Effector CD4-positive, alpha-beta T cell (primary cell): Measurements from ENCODE around the gene CCDC127.
"Not testable (repeated sequence)": the region's sequence is repeated elsewhere in the genome, so short reads cannot be mapped to it uniquely, and the experiment has no call there.

Experiments
- DNase-seq: peaks from one replicate; pipeline ENCODE4 v3.0.0-alpha.2; 2020

CCDC127 gene

DNA sequence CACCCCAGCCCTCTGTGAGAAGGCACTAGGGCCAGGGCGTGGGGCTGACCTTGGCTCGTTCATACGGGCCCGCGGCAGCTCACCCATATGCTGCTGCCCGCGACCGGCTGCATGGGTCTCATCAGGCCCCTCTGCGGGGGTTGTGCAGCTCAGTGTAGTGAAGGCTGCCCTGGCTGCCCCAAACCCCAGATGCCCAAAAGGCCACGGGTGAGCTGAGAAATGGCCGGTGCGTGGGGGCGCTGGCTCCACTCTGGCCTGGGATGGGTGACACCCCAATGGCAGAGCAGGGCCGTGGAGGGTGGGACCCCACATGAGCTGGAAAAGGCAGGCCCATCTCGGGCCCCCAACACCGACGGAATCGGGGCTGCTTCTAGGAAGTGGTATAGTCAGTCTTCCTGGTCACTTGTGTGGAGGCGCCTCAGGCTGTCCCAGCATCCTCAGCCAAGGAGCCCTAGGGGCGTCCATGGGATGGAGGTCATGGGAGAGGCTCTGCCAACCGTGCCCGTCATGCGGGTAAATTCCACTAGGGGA lies 46.1 kb downstream of the CCDC127 start:
- DNase-seq = no peak

DNA sequence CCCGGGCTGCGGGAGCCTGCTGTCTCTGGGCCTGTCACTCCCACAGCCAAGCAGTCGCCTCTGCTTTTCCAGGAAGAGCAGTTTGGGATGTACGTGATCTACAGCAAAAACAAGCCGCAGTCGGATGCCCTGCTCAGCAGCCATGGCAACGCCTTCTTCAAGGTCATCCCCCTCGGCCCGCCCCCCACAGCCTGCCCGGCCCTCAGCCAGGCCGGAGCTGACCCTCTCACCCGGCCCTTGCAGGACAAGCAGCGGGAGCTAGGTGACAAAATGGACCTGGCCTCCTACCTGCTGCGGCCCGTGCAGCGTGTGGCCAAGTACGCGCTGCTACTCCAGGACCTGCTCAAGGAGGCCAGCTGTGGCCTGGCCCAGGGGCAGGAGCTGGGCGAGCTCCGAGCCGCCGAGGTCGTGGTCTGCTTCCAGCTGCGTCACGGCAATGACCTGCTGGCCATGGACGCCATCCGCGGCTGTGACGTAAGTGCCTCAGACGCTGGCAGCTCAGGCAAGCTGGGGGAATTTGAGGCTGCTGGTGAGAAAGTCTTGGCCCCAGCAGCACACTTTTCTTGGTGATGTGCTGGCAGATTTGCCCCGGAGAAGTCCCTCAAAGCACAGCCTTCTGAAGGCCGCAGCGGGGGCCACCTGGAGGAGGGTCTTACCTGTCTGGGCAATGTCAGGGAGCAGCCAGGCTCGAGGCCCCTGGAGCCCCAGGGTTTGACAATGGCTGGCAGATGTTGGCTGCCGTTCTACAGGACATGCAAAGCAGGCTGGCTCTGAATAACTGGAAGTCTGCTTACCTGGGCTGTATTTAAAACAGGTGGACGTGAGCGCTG lies 46.8 kb downstream of the CCDC127 start:
- DNase-seq = no peak

DNA sequence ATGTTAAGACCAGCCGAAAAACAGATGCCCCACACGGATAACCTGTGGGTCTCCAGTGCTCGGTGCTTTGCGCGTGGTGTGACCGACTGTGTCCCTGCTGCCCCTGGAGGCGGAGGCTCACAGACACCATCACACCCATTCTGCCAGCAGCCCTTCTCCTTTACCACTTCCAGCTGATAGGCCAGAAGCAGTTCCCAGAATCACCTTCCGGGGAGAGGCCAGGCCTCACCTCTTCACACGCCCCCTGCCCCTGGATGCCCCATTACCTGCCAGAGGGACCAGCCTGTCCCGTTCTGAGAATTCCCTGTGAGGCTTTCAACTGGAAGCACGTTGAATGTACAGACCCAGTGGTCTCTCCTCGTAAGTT lies 48.2 kb downstream of the CCDC127 start:
- no peak for DNase-seq

DNA sequence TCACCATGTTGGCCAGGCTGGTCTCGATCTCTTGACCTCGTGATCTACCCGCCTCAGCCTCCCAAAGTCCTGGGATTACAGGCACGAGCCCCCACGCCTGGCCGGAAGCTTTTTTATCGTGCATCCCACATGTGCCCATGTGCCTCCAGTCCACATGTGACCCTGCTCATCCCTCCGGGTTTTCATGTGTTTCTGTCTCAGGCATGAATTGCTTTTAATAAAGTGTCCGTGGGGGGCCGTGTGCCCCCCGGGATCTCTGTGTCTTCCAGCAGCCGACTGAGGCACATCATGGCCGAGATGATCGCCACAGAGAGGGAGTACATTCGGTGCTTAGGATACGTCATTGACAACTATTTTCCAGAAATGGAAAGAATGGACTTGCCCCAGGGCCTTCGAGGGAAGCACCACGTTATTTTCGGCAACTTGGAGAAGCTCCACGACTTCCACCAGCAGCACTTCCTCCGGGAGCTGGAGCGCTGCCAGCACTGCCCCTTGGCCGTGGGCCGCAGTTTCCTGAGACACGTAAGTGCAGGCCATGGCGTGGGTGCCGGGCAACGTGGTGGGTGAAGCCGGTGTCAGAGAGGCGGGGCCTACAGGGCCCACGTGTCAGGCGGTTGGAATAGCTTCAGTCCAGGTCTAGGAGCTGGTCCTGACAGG lies 48.8 kb downstream of the CCDC127 start:
- no peak for DNase-seq

DNA sequence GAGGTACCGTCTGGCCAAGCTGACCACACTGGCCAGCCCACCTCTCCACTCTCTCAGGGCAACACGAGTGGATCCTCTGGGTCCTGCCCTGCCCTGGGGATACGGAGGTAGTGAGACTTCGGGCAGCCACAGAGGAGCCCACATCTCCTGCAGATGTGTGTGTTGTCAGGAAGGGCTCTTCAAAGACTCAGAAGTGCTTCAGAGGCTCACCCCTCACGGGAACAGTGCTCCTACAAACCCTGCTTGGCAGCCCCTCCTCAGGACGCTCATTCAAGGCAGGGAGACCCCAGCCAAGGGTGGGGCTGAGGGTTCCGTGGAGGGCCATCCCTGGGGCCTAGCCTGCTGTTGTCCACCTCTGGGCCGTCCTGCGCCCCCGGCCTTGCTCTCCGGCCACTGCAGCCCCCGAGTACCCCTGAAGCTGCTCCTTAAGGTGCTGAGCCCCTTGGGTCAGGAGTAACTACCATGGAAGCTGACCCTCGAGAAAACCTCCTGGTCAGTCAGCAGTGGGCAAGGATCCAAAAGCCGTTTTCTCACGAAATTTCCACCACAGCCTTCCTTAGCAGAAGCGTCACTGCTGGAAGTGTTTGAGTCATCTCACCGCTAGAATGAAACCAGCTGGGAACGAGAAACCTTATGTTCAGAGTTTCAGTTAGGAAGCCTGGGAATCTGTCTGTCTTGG lies 49.8 kb downstream of the CCDC127 start:
- DNase-seq = no peak

DNA sequence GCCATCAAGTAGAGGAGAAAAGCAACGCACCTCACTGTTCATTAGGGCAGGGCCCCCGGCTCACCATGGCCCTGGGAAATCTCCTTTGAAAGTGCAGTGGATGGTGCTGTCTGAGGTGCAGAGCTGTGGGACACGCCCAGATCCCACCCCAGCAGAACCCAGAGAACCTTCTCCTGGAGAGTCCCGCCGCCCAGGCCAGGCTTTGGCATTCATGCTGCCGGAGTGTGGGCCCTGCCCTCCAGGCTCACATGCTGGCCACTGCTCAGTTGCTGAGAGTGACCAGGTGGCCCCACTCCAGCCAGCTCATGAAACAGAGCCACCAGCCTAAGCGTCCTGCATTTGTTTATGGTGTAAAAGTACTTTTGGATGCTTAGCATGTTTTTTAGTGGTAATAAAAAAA lies 50.4 kb downstream of the CCDC127 start:
- no peak for DNase-seq

DNA sequence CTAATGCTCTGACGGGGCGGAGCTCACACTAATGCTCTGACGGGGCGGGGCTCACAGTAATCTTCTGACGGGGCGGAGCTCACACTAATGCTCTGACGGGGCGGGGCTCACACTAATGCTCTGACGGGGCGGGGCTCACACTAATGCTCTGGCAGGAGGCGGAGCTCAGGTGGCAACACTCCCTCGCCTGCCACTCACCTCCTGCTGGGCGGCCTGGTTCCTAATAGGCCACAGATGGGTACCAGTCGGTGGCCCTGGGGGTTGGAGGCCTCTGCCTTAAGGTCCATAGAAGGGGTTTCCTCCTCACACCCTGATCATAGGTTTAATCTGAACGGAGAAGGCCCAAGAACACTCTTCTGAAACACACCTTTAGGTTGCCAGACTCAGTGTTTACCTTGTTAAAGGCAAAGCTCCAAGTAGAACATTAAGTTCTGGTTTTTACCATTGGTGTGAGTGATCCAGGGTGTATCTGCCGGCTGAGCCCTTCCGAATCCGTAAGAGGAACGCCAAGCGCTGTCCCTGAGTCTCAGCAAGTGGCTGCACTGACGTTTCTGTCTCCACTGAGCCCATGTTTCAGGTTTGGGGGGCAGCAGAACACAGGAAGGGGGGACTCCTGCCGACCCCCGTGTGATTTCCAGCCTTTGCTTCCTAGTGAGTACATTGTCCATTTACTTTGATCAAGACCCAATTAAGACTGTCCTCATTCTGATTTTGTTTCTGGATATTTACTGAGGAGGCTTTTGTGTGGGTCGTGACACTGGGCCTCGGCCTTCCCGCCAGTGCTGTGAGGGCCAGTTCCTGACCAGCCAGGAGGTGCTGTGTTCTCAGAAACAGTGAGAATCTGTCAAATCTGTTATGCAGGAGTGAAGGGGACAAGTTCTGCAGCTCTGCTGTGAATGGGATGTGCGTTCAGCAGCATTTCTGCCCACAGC lies 51.2 kb downstream of the CCDC127 start:
- no peak for DNase-seq

DNA sequence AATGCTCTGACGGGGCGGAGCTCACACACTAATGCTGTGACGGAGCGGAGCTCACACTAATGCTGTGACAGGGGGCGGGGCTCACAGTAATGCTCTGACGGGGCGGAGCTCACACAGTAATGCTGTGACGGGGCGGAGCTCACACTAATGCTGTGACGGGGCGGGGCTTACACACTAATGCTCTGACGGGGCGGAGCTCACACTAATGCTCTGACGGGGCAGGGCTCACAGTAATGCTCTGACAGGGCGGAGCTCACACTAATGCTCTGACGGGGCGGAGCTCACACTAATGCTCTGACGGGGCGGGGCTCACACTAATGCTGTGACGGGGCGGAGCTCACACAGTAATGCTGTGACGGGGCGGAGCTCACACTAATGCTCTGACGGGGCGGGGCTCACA lies 53.2 kb downstream of the CCDC127 start:
- DNase-seq = not testable (repeated sequence)

DNA sequence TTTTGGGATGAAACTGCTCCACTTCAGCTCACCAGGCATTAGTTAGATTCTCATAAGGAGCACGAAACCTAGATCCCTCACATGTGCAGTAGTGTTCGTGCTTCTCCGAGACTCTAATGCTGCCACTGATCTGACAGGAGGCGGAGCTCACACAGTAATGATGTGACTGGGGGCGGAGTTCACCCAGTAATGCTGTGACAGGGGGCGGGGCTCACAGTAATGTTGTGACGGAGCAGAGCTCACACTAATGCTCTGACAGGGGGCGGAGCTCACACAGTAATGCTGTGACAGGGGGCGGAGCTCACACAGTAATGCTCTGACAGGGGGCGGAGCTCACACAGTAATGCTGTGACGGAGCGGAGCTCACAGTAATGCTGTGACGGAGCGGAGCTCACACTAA lies 53.7 kb downstream of the CCDC127 start:
- DNase-seq = no peak

DNA sequence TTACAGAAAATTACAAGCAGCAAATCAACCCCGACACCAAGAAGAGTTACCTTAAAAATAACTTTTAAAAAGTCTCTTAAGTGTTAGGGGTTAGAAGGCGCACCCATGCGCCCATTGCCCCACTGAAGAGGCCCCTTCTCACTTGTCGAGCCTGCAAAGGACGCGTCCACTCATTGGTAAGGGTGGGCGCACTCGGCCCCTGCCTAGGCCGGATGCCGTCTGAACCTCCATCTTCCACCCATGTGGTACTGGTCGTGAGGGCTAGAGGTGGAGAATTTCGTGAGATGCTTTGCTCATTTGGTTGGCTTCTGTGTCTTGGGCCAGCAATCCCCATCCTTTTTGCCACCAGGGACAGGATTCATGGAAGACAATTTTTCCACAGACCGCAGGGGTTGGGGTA lies 54.1 kb downstream of the CCDC127 start:
- no peak for DNase-seq

DNA sequence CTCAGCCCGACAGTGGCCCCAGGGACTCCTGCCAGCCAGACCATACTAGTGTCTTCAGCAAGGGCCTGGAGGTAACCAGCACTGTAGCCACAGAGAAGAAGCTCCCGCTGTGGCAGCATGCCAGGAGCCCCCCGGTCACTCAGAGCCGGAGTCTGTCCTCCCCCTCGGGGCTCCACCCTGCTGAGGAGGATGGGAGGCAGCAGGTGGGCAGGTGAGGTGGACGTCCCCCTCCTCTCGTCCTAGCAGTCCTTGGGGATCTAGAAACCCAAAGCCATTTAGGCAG lies 54.7 kb downstream of the CCDC127 start:
- DNase-seq = no peak

DNA sequence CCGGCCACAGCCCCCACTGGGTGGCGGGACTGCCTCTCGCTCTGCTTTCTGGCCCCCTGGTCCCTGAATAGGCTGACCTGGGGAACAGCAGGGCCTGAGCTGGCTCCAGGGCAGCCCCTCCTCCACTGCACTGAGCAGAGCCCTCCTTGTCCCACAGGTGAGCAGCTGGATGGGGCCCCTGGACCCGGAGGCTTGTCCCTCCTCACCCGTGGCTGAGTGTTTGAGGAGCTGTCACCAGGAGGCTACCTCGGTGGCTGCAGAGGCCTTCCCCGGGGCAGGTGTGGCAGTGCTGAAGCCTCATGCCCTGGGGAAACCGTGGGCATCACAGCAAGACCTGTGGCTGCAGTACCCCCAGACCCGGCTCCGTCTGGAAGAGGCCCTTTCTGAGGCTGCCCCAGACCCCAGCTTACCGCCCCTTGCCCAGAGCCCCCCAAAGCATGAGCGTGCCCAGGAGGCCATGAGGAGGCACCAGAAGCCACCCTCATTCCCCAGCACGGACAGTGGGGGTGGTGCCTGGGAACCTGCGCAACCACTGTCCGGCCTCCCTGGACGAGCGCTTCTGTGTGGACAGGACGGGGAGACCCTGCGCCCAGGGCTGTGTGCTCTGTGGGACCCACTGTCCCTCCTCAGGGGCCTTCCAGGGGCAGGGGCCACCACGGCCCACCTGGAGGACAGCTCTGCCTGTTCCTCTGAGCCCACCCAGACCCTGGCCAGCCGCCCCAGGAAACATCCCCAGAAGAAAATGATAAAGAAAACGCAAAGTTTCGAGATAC lies 55.2 kb downstream of the CCDC127 start:
- DNase-seq = no peak

DNA sequence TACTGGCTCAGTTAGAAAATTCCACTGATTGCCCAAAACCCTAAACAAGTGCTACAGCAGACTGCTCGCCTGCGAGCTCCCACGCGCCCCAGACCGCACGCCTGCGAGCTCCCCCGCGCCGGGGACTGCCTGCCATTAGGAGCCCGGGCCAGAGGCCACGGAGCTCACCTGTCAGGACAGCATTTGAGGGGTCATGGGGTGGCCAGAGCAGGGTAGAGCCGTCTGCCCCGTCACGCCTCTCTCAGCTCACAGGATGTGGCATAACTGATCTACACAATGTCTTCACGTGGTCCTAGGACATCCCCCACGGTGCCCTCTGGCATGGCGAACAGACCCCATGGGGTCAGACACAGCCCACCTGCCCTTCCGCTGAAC lies 55.8 kb downstream of the CCDC127 start:
- no peak for DNase-seq

DNA sequence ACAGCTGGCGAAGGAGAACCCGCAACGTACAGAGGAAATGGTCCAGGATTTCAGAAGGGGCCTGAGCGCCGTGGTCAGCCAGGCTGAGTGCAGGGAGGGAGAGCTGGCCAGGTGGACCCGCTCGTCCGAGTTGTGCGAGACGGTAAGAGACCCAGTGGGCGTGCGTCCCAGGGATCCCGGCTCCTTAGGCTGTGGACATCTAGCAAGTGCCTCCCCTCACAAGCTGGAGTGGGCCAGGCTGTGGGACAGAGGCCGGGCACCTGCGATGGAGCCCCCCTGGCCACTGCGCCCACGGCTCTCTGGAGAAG lies 56.2 kb downstream of the CCDC127 start:
- no peak for DNase-seq

DNA sequence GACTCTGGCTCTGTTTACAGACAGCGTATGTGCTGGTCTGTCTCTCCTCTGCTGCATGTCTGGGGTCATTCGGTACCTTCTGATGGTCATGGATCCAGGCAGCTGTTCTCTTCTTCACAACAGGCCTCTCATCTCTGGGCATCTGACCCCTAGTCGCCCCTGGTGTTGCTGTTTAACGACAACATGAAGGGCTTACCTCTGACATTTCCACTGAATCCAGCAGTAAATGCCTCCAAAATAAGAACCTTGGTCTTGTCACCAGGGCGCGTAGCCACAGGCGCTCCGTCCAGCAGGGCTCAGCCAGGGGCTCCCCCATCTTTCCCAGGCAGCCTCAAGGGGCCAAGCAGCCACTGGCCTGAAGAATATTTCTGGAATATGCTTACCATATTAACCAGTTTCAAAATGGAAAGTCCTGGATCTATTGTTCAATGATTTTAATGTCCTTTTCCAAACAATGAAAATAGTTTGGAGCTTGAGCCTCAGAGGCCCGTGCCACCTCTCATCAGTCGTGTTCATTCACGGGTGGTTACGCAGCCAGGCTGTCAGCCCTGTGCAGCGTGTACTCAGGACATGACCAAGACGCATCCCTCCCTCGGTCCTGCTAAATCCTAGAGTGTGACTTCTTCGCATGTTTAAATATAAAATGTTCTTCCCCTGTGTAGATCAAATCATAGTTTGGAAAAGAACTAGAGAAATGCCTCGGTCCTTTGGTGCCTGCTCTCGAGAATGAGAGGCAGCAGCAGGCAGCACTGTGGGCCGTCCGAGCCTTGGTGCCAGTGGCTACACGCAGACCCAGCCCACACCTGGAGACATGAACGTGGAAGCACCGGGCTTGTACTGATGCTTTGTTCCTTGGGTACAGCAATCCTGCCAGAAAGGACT lies 56.8 kb downstream of the CCDC127 start:
- no peak for DNase-seq

DNA sequence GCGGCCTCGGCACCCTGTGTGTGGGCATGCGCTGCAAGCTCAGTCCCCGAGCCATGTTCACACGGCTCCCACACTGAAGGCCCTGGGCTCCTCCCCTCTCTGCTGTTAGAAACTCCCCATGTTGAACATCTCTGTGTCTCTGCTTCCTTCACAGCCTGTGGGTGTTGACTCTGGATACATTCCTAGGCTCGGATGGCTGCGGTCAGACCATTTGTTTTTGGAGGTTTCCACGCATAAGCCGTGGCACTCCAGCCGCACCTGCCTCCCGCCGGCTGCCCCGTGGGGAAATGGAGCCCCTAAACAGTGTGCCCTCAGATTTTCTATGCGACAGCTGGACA lies 57.8 kb downstream of the CCDC127 start:
- DNase-seq = no peak

DNA sequence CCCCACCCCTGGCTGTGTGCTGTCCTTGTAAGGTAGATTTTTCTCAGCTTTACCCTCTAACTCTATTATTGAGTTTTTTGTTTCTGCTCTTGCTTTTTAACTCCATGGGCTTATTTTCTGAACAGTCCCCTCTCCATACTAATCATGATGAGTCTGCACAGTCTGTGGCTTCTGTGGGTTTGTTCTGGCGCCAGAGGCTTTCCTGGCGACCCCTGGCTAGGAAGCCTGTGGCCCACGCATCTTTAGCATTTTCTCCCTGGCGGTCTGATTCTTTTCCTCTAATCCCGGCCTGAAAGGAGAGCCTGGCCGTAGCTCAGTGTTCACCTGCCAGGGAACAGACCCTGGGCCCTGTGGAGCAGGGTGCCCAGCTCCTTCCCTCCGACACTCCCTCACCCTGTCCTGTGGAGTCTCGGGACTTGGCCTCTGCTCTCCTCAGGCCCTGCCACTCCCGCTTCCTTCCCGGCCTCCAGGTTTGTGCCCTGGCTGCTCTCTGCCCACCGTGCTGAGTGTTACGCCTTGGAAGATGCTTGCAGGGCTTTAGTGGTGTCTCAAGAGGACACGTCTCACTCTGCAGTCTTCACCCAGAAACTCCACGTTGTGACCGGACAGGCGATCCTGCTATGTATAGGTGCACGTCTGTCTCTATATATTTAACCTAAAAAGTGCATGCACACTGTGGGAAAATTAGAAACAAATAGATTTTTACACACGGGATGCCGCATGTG lies 58.3 kb downstream of the CCDC127 start:
- DNase-seq = no peak

DNA sequence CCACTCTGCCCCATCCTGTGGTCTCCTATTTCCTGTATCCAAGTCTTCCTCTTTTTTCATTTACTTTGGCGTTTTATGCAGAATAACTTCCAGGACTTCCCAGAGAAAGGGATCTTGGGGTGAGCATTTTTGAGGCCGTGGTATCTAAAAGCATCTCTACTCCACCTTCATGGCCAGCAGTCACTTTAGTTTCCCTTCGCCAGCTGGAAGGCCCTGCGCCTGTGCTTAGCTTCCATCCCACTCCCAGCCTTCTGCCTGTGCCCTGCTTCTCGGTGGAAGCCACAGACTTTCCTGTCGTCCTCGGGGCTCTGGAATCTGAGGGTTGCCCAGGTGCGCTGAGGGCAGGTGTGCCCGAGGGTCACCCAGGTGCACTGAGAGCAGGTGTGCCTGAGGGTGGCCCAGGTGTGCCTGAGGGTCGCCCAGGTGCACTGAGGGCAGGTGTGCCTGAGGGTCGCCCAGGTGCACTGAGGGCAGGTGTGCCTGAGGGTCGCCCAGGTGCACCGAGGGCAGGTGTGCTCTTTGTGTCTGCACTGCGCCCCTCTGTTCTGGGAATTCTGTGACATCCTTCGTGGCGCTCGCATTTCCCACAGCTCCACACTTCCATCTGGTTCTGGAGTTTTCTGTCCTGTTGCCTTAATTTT lies 59.0 kb downstream of the CCDC127 start:
- no peak for DNase-seq

DNA sequence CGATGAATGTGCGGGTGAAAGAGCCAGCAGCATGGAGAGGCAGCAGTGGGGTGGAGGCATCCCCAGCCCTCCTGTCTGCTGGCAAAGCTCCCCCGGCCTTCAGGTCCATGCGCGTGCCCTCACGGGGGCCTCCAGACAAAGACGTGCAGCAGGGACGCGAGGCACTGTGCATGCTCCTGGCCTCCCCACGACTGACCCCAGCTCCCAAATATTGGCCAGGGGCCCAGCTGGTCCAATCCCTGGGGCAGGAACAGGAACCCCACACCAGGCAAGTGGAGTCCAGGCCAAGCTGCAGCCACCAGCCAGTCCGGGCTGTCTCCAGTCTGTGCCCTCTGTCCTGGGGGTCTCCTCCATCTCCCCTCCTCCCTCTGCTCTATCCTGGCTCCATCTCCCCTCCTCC lies 60.2 kb downstream of the CCDC127 start:
- DNase-seq = no peak

DNA sequence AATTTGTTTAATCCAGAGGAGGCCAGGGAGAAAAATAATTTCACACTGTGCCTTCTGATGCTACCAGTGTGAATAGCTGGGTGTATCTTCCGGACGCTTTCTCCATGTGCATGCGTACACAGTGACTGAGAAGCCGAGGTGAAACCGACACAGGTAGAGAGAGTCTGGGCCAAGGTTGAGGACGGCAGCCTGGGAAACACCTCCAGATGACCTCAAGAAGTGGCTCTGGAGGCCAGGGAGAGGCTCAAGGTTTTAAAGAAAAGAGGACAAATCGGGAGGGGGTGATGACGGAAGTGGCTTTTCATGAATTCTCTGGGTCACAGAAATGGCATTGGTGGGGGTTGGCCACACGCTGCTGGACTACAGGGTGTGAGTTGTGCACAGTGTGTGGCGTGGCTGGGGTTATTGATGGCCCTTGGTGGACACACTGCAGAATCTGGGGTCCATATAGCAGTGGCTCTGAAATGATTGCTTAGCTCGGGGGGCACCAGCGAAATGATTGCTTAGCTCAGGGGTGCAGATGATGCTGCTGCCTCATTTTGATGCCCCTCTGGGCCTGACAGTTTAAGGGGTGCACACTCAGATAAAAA lies 60.7 kb downstream of the CCDC127 start:
- no peak for DNase-seq
